Gastrocnemius medialis (tissue), 4 donors: Measurements from ENCODE around the gene ZFP1.

Source experiments
- CTCF ChIP-seq, 5 experiments: fragments of 450-650 bp in 3 of 5; fragments of 200-600 bp in 2 of 5; sonication (generic) in 2 of 5; IDR thresholded peaks in 4 of 5; conservative IDR thresholded peaks in 1 of 5; 1 replicate in 4 of 5; 2 replicates in 1 of 5; pipeline ENCODE4 v1.5.1; 2016 to 2019; ENCODE audit warnings: antibody characterized with exemption in 5 of 5, mild to moderate bottlenecking in 3 of 5, moderate library complexity in 3 of 5
- POLR2A ChIP-seq, 2 donors: fragments of 450-650 bp; IDR thresholded peaks; one replicate each; pipeline ENCODE4 v1.6.1; 2017; ENCODE audit warnings: antibody characterized with exemption in 2 of 2, mild to moderate bottlenecking in 2 of 2, moderate library complexity in 2 of 2

- TF ChIP-seq CTCF (IDR thresholded peaks at IDR 0.05 in 4 of 5, conservative IDR thresholded peaks at IDR 0.05 in 1 of 5) (no peak), POLR2A (IDR thresholded peaks at IDR 0.05) (no peak)
Measured at GRCh38 chr16:75203096-75203495, 54.8 kb downstream of the ZFP1 start.
